Renal pelvis (tissue), 4 donors: Measurements from ENCODE around the gene HLA-DPB1. TPM values are rescaled to one million over a fixed set of nuclear protein-coding genes. Genes with fewer than 3 reads are reported as not detected.
"Not testable (repeated sequence)": the region's sequence is repeated elsewhere in the genome, so short reads cannot be mapped to it uniquely, and the experiment has no call there.

ENCODE experiments used
- DNase-seq: peaks from one replicate; pipeline ENCODE4 v3.0.0-alpha.2; 2013
- polyA plus RNA-seq, 3 donors: library from polyadenylated mRNA; unstranded; fragments of 120-200 nt; gene quantifications; one replicate each; pipeline ENCODE4 v1.2.1, GENCODE V29; 2013; ENCODE audit not compliant: insufficient read length in 3 of 3

Gene HLA-DPB1
- polyA plus RNA-seq, 3 donors: 13.0 to 21.6 (median 19.9) TPM

DNA sequence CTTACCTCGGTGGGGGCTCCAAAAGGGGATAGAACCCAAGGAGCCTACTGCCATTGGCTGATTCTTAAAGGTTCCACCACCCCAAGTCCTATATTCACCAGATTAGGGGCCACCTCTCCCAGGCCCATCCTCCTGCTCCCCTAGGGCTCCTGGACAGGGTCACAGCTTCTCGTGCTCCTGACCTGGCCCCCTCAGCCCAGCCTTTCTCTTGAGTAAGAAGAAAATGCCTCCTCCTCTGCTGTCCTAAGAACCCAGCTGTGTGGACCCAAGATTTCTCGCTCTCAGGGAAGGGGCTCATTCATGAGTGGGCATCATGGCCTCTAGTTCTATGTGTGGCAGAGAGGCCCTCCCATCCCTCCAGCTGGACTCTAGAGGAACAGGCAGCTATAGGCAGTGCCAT is 16.6 kb downstream of the HLA-DPB1 start:
- no peak for DNase-seq

DNA sequence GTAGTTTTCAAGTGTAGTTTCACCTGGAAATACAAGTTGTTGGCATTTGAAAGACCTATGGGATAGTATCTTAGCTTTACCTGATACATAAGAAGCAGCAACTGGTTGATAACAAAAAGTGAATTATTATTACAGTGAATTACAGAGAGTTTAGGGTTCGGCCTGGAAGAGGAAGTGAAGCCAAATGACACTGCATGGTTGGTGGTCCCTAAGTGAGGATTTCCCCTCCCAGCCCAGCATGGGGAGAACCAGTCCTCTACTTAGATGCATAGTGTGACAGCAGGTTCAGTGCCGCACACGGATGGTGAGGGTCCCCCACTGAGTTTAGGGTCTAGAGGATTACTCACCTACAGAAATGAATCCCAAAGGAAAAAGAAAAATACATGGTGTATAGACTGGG is 18.1 kb downstream of the HLA-DPB1 start:
- no peak for DNase-seq

DNA sequence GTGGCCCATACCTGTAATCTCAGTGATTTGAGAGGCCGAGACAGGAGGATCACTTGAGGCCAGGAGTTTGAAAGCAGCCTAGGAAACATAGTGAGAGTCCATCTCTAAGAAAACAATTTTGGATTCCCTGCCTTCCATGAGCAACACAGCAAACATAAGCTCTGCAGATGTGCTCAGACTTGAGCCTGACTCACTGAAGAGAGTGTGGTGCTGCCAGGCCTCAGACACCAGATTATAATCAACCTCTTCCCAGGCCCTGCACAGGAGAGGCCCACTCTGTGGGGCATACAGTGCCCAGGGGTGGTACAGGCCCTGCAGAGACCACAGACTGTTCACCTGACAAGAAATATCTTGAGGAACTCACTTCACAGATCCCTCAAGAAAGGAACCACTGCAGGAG is 19.9 kb downstream of the HLA-DPB1 start:
- no peak for DNase-seq

DNA sequence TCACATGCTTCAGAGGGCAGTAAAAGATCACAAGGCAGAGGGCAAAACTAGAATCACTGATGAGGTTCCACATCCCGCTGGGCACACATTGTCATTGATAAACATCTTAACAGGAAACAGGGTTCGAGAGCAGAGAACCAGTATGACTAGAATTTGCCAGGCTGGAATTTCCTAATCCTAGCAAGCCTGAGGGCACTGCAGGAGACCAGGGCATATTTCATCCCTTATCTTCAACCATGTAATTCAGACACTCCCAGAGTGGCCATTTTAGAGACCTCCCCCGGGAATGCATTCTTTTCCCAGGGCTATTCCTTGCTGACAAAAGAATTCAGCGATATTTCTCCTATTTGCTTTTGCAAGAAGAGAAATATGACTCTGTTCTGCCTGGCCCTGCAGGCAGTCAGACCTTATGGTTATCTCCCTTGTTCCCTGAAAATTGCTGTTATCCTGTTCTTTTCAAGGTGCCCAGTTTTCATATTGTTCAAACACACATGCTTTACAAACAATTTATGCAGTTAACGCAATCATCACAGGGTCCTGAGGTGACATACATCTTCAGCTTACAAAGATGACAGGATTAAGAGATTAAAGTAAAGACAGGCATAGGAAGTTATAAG is 25.4 kb downstream of the HLA-DPB1 start:
- DNase-seq: not testable (repeated sequence)

DNA sequence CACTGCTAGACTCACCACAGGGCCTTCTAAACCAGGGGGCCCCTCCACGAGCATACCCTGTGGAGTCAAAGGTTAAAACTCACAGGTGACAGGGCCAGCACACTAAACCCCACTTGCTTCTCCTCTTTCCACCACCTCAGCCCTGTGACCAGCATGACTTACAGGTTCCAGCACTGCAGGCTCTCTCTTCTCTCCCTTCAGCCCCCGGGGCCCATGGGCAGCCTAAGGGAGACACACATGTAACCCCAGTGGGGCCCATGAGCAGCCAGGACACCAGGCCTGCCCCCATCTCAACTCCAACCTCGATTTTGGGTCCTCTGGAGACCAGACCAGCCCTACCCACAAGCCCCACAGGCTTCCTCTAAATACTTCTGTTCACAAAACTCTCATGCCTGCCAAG is 28.0 kb downstream of the HLA-DPB1 start:
- DNase-seq: no peak

DNA sequence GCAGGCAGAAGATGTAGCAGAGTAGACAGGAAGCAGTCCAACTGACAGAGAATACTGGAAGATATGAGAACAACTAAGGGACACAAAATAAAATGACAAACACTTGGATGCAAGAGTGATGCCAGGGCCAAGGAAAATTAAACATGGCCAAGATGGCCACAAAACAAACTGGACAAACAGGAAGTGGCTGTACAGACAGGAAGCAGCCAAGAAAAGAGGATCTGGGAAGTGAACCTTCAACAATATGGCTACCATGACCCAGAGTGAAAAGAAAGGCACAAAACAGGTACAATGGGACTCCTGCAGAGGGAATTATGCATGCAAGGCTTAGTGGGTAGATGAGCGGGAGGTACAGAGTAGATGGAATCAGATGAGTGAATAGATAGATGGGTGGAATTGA is 29.1 kb downstream of the HLA-DPB1 start:
- DNase-seq: no peak

DNA sequence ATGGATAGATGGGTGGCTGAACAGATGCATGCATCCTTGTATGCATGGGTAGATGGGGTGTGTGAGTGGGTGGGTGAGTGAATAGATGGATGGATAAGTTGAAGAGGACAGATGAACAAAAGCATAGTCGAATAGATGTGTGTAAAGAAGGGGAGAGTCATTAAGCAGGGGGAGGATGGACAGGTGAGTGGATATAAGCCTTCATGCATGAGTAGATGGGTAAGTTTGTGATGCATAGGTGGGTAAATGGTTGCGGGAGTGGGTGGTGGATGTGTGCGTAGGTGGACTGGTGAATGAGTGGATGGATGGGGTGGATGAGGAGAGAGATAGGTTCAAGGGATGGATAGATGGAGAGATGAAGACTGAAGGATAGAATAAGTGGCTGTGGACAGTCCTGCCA is 29.6 kb downstream of the HLA-DPB1 start:
- no peak for DNase-seq

DNA sequence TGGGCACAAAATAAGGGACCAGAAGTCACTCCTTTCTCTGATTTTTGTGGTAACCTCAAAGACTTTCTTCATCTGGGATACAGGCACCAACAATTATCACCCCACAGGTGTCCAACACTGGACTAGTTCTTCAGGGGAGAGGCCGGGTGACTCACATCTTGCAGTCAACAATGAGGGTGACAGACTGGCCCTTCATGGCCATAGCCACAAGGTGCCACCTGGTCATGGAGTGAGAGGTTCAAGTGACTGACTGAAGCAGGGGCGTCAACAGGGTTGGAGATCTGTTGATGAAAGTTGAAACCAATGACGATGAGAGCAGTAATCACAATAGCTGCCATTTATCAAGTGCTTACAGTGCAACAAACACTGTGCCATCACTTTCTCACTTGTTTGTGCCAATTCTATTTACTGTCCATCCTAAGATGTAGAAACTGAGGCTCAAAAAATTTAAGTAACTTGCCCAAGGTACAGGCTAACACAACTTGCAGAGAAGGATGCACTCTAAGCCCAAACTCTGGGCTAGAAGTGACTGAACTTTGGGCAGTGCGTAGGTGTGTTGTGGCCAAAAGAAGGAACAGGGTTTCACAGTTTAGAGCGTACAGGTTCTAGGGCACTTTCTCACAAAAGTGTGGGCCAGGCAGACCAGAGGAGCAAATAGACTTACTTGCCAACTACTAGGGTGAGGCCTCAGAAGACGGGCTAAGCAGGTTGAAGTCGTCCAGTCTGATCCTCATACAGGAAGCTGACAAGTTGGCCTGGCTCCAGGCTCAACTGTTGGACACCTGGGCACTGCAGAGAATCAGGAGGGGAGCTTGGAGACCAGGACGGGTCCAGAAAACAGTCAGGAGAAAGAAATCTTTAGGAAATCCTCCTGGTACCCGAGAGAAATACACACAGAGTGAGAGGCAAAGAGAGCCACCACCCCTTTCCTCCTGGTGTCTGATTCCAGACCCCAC is 30.4 kb downstream of the HLA-DPB1 start:
- no peak for DNase-seq

DNA sequence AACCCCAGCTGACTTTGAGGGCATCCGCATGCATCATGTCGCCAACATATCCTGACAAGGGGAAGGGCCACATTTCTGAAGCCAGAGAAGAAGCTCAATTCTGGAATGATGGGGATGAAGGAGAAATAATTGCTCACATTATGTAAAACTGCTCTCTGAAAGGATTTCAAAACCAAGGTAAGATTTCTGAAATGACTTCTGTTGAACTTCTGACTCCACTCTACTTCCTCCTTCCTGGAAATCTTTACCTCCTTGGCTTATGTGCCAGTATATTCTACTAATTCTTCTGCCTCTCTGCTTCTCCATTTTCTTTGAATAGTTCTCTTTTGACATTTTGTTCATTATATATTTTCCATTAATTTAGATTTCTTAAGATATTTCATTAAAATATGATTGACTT is 31.9 kb downstream of the HLA-DPB1 start:
- DNase-seq: no peak

DNA sequence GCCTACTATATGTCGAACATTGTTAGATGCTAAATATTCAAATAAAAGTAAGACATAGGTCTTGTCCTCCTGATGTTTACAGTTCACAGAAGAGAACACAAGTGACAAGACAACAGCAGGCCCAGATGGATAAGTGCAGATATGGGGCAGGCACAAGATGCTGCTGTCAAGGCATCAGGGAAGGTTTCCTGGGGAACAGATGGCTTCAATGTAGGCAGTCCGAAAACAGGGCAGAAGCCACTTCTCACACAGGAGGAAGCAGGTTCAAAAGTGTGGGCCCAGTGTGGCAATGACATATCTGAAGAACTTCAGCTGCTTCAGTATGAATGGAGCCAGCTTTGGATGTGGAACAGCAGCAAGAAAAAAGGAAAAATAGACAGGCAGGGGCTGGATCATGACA is 32.5 kb downstream of the HLA-DPB1 start:
- DNase-seq: no peak

DNA sequence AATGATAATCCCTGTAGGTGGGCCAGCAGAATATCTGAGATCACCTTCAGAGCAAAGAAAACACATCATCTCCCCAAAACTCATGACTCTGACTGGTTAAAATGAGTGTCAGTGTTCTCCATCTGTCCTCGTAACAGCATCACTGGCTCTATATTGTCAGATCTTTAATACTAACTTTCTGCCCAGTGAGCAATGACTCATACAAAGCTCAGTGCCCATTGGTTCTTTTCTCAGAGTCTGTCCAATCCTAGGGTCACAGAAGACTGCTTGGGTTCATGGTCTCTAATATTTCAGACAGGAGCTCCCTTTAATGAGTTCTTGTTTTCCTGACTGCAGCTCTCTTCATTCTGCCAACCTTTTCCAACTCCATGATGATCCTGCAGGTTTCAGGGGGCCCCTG is 36.4 kb downstream of the HLA-DPB1 start:
- peak; percentile 54 for DNase-seq

DNA sequence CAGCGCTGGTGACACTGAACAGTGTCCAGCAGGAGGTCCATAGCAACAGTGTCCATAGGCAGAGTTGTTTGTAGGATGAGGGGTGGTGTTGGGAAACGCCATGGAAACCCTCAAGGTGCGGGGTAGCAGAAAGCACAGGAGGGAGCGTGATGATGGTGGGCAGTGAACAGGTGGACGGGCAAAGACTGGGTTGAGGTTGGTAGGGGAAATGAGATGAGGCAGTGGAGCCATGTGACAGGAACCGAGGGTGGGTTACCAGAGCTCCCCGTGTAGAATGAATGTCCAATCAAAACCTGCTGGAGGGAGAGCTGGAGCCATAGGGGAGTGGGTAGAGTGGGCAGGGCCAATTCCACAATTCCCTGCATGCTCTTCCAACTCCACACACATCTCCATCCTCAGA is 38.0 kb downstream of the HLA-DPB1 start:
- no peak for DNase-seq

DNA sequence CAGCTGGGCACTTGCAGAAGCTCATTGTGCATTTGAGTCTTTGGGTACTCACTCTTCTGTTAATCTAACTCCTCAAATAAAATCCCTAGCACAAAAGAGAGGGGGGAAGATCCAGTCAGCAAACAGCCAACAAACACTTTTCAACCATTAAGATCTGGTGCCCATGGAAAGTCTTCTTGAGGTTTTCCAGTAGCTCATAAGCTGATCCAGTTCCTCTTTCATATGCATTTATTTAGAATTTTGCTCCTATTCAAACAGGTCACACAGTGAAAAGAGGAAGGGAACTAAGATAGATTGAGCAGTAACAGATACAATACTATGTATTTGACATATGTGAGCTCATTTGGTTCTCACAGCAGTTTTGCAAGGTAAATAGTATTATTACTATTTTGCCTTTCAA is 38.6 kb downstream of the HLA-DPB1 start:
- no peak for DNase-seq

DNA sequence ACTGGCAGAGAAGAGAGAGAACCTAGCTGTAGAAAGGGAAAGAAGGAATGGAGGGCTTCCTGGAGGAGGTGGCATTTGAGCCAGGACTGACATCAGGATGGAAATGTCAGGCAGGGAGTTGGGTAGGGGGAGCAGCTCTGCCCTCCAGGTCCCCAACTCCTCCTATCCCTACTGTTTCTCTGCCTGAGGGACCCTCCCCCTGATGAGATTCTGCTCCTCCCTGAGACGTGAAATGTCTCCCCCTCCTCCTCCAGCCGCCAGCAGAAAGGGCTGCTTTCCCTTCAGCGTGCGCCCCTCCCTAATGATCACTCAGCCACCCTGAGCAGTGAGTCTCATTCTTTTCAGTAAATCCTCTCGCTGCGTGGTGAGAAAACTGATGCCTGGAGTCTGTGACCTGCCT is 40.6 kb downstream of the HLA-DPB1 start:
- DNase-seq: no peak

DNA sequence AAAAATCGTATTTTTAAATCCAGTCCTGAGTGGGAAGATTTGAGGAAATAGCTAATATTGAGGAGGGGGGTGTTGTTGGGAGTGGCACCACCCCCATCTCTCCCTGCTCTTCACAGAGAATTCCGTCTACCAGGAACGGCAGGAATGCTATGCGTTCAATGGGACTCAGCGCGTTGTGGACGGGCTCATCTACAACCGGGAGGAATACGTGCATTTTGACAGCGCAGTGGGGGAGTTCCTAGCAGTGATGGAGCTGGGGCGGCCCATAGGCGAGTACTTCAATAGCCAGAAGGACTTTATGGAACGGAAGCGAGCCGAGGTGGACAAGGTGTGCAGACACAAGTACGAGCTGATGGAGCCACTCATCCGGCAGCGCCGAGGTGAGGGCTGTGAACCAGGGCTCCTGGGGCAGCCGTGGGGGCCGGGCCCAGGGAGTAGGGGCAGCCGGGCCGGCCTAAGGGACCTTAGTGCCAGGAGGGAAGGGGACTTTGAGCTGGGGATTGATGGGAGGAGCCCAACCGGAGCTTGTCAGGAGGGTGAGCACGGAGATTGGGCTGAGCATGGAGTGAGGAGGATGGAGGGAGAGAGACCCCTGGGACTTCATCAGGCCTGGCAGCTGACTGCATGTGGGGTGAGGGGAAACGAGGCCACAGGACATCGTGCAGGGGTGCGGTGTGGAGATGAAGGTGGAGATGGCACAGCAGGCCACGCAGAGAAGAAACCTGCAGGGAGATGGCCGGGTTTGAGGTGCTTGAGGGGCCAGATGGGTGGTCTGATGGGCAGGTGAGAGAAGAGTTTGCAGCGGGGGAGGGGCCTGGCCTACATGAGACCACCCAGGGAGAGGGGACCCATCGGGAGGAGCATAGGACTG is 41.3 kb downstream of the HLA-DPB1 start:
- peak; percentile 21 for DNase-seq

DNA sequence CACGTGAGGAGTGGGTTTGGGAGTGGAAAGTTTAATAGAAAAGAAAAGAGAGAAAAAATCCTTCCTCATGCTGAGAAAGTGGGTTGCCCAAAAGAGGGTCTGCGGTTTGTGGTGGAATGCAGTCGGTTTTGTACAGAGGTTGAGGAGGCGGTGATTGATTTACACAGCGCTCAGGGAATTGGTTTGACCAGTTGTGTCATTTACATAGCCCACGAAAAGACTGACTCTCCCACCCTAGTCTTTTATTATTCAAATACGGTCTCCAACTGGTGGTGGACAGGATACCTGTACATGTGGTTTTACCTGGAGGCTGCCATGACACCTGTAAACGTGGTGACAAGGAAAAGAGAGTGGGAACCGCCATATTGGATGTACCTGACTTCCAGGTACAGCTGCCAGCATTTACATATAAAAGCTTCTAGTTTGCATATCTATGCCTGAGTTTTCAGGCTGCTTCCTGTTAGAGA is 42.1 kb downstream of the HLA-DPB1 start:
- DNase-seq: no peak

DNA sequence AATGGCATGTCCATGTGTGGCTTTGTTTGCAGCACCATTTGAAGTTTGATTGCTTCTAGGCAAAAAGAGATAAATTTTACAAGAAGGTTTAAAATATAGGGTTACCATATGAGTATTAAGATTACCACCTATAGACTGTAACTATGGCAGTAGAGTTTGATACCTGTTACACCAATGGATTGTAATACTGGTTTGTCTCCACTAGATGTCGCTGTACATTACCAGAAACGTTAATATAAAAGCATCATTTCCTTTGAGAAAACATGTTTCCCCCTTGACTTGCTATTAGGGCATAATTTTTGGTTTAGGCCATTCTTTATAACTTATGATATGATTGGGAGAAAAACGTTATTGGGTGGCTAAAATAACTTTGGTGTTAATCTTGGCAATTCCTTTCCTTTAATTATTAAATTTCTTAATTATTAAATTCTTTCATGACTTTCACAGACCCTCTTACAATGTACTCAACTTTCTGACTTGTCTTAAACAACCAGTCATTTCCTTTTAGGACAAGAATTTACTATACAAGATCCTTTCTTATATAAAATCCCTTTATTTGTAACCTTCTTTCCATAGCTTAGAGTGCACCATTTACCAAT is 42.8 kb downstream of the HLA-DPB1 start:
- DNase-seq: peak; percentile 38

DNA sequence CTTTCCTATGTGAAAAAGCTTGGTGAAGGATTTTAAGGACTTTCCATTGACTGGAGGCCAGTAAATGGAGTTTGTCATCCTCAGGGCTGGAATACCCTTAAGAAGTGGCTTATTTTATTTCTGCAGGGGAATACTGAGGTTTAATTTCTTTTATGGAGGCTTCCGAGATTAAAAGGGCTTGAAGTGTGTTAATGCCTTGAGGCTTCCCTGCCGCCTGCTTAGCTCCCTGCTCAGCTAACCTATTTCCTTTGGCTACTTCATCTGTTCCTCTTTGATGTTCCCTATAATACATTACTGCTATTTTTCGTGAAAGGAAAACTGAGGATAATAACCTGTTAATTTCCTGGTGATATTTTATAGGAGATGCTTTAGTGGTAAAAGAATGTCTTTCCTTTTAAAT is 44.2 kb downstream of the HLA-DPB1 start:
- no peak for DNase-seq

DNA sequence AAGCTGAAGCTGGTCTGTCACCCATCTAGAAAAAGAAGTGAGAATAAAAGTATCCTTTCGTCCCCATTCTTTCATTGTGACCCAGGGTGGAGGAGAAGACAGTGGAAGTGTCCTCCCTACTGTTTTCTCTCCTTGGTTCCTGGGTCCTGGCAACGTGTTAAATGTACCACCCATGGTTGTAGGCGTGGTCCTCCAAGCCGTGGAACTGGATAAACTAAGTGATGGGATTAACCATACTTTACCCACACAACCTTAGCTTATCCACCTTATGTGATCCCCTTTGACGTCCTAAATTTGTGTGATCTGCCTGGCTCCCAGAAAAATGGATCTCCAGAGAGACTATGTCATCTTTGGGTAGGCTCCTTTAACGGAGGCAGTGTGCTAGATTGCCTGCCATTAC is 47.4 kb downstream of the HLA-DPB1 start:
- no peak for DNase-seq

DNA sequence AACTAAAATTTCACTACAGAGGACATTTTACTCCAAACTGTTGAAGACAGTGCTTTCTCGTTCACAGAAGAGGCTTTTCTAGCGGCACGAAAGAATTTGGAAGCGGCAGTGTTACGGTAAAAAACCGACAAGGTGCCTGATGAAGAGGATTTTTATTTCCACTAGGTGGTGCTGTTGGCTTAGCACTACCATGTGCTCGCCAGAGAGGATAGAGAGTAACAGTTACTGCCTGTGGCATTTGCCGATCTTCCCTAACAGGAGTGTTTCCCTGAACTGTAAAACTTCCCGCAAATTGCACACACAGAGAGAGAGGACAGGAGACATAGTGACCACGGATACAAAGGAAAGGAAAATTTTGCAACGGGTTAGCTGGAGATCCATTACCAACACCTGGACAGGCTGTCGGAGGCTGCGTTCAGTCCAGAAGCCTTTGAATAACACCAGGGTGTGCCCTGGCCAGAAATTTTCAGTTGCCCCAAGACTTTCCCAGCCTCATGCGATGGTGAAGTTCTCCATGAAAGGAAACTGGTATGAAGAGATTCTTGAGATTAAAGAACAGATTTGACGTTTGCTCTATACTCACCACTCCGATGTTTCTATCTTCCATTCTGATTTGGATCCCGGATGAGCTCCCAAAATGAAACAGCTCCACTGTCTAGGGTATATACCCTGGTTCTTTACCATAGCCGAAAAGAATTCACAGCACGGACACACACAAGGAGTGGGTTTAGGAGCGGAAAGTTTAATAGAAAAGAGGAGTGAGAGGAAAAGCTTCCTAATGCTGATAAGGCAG is 48.1 kb downstream of the HLA-DPB1 start:
- no peak for DNase-seq

DNA sequence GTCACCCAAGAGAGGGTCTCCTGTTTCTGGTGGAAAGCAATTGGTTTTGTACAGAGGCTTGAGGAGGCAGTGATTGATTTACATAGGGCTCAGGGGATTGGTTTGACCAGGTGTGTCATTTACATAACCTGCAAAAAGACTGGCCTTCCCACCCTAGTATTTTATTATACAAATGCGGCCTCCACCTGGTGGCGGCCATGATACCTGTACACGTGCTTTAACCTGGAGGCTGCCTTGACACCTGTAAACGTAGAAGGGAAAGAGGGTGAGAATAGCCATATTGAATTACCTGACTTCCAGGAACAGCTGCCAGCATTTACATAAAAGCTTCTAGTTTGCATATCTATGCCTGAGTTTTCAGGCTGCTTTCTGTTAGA is 48.7 kb downstream of the HLA-DPB1 start:
- no peak for DNase-seq
